K562 (cell line): ENCODE data around the gene INTS13.

ENCODE experiments used
- EZH2 ChIP-seq: IDR thresholded peaks from 2 replicates; pipeline ENCODE4 v1.6.1; 2012; ENCODE audit warnings: low read depth, mild to moderate bottlenecking, inconsistent platforms, low read length, borderline replicate concordance
- HIVEP1 ChIP-seq: fragments of 250-450 bp; sonication (Bioruptor Pico); IDR thresholded peaks from 2 replicates; pipeline ENCODE4 v1.4.0; 2020; ENCODE audit warnings: mild to moderate bottlenecking
- TAF1 ChIP-seq: IDR thresholded peaks from 2 replicates; pipeline ENCODE4 v1.6.1; 2011; ENCODE audit warnings: mild to moderate bottlenecking, low read length, moderate library complexity; ENCODE audit not compliant: insufficient read depth, control insufficient read depth, severe bottlenecking; ENCODE audit errors: extremely low read depth
- ZNF609 ChIP-seq: sonication (generic); formaldehyde crosslinking; IDR thresholded peaks from 2 replicates; pipeline ENCODE4 v1.8.1; 2023; ENCODE audit warnings: missing genetic modification reagents, mild to moderate bottlenecking, borderline replicate concordance
- ZNF695 ChIP-seq: fragments of 450-650 bp; formaldehyde crosslinking; IDR thresholded peaks from 2 replicates; pipeline ENCODE4 v1.4.0; 2020; ENCODE audit warnings: mild to moderate bottlenecking, moderate library complexity
- TF ChIP-seq, protein P1 (sequence below): IDR thresholded peaks from 3 replicates; pipeline ENCODE4 v1.6.1; 2011; ENCODE audit warnings: borderline replicate concordance, mild to moderate bottlenecking; ENCODE audit not compliant: insufficient read length, insufficient read depth
- TF ChIP-seq, protein P2 (sequence below), 3 experiments: IDR thresholded peaks in 2 of 3; conservative IDR thresholded peaks in 1 of 3; 2 replicates each; pipeline ENCODE4 v1.5.1; 2011 to 2012; ENCODE audit warnings: low read length in 3 of 3, mild to moderate bottlenecking in 3 of 3, control low read depth in 2 of 3, improper control_type of control experiment in 1 of 3, inconsistent platforms in 1 of 3, low read depth in 1 of 3, mixed read lengths in 1 of 3, moderate library complexity in 1 of 3; ENCODE audit not compliant: insufficient read depth in 2 of 3
- TF ChIP-seq, protein P3 (sequence below): sonication (generic); formaldehyde crosslinking; IDR thresholded peaks from 2 replicates; pipeline ENCODE4 v1.9.0; 2022; ENCODE audit warnings: mild to moderate bottlenecking, missing genetic modification reagents
- TF ChIP-seq, protein P4 (sequence below), 2 experiments: fragments of 450-650 bp in 1 of 2; sonication (generic) in 1 of 2; formaldehyde crosslinking in 1 of 2; IDR thresholded peaks in 1 of 2; conservative IDR thresholded peaks in 1 of 2; 2 replicates each; pipeline versions ENCODE4 v1.6.1 to v1.8.1; 2016 to 2023; ENCODE audit warnings: mild to moderate bottlenecking in 2 of 2, moderate library complexity in 2 of 2, inconsistent platforms in 1 of 2, missing genetic modification reagents in 1 of 2
- TF ChIP-seq, protein P5 (sequence below), 3 experiments: fragments of 200-800 bp in 1 of 3; sonication (Bioruptor generic) in 1 of 3; sonication (generic) in 1 of 3; formaldehyde crosslinking in 1 of 3; IDR thresholded peaks; 2 replicates each; pipeline versions ENCODE4 v1.6.1 to v1.8.0; 2016 to 2022; ENCODE audit warnings: mild to moderate bottlenecking in 2 of 3, missing compliant biosample characterization in 2 of 3, missing genetic modification characterization in 2 of 3, missing genetic modification reagents in 1 of 3

DNA sequence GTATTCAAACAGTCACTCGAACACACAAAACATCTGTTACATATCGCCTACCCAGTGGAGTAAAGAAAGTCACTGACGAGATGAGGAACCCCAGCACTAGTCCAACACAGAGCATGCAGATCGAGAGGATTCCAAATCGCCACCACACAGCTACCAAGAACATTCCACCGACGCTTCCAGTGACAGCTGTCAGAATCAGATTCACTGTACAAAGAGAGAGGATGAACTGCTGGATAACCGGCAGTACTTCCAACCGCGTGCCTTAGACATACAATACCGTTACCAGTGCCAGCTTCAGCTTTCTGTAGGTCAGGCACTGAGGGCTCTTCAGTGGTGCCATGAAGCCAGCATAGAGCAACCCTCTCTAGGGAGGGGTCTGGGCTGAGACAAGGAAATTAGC lies 42.0 kb upstream of the INTS13 start:
- TF ChIP-seq, protein P1, sequence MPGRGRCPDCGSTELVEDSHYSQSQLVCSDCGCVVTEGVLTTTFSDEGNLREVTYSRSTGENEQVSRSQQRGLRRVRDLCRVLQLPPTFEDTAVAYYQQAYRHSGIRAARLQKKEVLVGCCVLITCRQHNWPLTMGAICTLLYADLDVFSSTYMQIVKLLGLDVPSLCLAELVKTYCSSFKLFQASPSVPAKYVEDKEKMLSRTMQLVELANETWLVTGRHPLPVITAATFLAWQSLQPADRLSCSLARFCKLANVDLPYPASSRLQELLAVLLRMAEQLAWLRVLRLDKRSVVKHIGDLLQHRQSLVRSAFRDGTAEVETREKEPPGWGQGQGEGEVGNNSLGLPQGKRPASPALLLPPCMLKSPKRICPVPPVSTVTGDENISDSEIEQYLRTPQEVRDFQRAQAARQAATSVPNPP = no peak
- TF ChIP-seq, protein P2, sequence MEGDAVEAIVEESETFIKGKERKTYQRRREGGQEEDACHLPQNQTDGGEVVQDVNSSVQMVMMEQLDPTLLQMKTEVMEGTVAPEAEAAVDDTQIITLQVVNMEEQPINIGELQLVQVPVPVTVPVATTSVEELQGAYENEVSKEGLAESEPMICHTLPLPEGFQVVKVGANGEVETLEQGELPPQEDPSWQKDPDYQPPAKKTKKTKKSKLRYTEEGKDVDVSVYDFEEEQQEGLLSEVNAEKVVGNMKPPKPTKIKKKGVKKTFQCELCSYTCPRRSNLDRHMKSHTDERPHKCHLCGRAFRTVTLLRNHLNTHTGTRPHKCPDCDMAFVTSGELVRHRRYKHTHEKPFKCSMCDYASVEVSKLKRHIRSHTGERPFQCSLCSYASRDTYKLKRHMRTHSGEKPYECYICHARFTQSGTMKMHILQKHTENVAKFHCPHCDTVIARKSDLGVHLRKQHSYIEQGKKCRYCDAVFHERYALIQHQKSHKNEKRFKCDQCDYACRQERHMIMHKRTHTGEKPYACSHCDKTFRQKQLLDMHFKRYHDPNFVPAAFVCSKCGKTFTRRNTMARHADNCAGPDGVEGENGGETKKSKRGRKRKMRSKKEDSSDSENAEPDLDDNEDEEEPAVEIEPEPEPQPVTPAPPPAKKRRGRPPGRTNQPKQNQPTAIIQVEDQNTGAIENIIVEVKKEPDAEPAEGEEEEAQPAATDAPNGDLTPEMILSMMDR (IDR thresholded peaks at IDR 0.05 in 2 of 3, conservative IDR thresholded peaks at IDR 0.05 in 1 of 3; ENCODE audit: insufficient read depth in 2 of 3, low read depth in 1 of 3, low read length in 3 of 3) = no peak
- no peak for TF ChIP-seq EZH2
- TF ChIP-seq TAF1 = no peak
- TF ChIP-seq, protein P3, sequence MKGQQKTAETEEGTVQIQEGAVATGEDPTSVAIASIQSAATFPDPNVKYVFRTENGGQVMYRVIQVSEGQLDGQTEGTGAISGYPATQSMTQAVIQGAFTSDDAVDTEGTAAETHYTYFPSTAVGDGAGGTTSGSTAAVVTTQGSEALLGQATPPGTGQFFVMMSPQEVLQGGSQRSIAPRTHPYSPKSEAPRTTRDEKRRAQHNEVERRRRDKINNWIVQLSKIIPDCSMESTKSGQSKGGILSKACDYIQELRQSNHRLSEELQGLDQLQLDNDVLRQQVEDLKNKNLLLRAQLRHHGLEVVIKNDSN (CRISPR knock-in tag) = no peak
- TF ChIP-seq ZNF609 (CRISPR knock-in tag) = no peak
- TF ChIP-seq, protein P4, sequence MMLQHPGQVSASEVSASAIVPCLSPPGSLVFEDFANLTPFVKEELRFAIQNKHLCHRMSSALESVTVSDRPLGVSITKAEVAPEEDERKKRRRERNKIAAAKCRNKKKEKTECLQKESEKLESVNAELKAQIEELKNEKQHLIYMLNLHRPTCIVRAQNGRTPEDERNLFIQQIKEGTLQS (IDR thresholded peaks at IDR 0.05) = no peak
- TF ChIP-seq, protein P4 (CRISPR knock-in tag; conservative IDR thresholded peaks at IDR 0.05) = no peak
- TF ChIP-seq HIVEP1 (CRISPR knock-in tag) = no peak
- TF ChIP-seq, protein P5, sequence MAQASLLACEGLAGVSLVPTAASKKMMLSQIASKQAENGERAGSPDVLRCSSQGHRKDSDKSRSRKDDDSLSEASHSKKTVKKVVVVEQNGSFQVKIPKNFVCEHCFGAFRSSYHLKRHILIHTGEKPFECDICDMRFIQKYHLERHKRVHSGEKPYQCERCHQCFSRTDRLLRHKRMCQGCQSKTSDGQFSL (CRISPR knock-in tag; IDR thresholded peaks at IDR 0.05) = no peak
- TF ChIP-seq, protein P5 (tag; IDR thresholded peaks at IDR 0.05) = no peak
- TF ChIP-seq ZNF695 (CRISPR knock-in tag) = no peak
